ENCODE measurements around the gene AGRN.

DNA sequence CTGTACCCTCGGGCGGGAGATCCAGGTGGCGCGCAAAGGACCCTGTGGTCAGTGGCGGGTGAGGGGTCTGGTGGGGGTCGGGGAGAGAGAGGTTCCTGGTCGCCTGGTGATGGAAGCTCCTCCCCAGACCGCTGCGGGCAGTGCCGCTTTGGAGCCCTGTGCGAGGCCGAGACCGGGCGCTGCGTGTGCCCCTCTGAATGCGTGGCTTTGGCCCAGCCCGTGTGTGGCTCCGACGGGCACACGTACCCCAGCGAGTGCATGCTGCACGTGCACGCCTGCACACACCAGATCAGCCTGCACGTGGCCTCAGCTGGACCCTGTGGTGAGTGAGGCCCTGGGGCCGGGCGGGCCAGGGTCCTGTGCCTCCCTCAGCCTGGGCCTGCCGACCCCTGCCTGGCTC, 23.5 kb downstream of the AGRN start:
- TF ChIP-seq, protein P1, sequence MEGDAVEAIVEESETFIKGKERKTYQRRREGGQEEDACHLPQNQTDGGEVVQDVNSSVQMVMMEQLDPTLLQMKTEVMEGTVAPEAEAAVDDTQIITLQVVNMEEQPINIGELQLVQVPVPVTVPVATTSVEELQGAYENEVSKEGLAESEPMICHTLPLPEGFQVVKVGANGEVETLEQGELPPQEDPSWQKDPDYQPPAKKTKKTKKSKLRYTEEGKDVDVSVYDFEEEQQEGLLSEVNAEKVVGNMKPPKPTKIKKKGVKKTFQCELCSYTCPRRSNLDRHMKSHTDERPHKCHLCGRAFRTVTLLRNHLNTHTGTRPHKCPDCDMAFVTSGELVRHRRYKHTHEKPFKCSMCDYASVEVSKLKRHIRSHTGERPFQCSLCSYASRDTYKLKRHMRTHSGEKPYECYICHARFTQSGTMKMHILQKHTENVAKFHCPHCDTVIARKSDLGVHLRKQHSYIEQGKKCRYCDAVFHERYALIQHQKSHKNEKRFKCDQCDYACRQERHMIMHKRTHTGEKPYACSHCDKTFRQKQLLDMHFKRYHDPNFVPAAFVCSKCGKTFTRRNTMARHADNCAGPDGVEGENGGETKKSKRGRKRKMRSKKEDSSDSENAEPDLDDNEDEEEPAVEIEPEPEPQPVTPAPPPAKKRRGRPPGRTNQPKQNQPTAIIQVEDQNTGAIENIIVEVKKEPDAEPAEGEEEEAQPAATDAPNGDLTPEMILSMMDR (conservative IDR thresholded peaks at IDR 0.05; ENCODE audit: low read depth, low read length) = no peak
- TF ChIP-seq MAZ (IDR thresholded peaks at IDR 0.05; ENCODE audit: borderline replicate concordance, low read depth, low read length) = no peak
- TF ChIP-seq POLR2A (IDR thresholded peaks at IDR 0.05; ENCODE audit: low read depth, low read length) = no peak
- TF ChIP-seq CEBPB (IDR thresholded peaks at IDR 0.05; ENCODE audit: low read depth, low read length) = no peak
- no peak for TF ChIP-seq NFE2L2 (IDR thresholded peaks at IDR 0.05; ENCODE audit: low read depth, low read length)
- TF ChIP-seq RAD21 (IDR thresholded peaks at IDR 0.05; ENCODE audit: low read length) = no peak
- TF ChIP-seq SMC3 (IDR thresholded peaks at IDR 0.05; ENCODE audit: low read depth, low read length) = no peak

All from IMR-90 (cell line).